IMR-90 (cell line): ENCODE results near the gene RSRC2. TPM values are rescaled to one million over a fixed set of nuclear protein-coding genes. Genes with fewer than 3 reads are reported as not detected.
A peak's percentile ranks its signal among the peaks of the same experiment; 100 is the strongest.

Source experiments
- ATAC-seq: fragments of 200-7000 bp; cut with Tn5 transposase; 2 replicates; pipeline ENCODE4 v1.9.1; 2020; ENCODE audit warnings: low read depth, mild to moderate bottlenecking, moderate library complexity
- BruUV-seq: library from RNA; stranded (reverse); fragments of 400-500 nt; replicated peaks from 2 replicates; lab custom pipeline; 2021; lab: Mats Ljungman, UMichigan
- CTCF ChIA-PET: fragments of 300-600 bp; formaldehyde crosslinking; extraction: SDS; loops from one replicate; lab custom pipeline; 2021; ENCODE audit warnings: antibody characterized with exemption; lab: Yijun Ruan, JAX
- POLR2A ChIA-PET: fragments of 300-600 bp; sonication (Branson Sonifier 250); formaldehyde crosslinking; loops from one replicate; lab custom pipeline; 2022; ENCODE audit warnings: antibody characterized with exemption; ENCODE audit not compliant: unreplicated experiment; lab: Charles Lee
- DNase-seq: peaks from one replicate; pipeline ENCODE4 v3.0.0; 2013
- H2AFZ ChIP-seq: replicated peaks from 2 replicates; pipeline ENCODE3; 2013; ENCODE audit warnings: low read length, mild to moderate bottlenecking; ENCODE audit not compliant: poor library complexity
- H2AK5ac ChIP-seq: 2 replicates; pipeline ENCODE4 v1.6.1; 2013; ENCODE audit warnings: low read depth, low read length, inconsistent platforms
- H2AK9ac ChIP-seq: replicated peaks from 2 replicates; pipeline ENCODE3; 2013; ENCODE audit warnings: mild to moderate bottlenecking, low read depth, low read length, moderate library complexity; ENCODE audit not compliant: poor library complexity
- H2BK120ac ChIP-seq: 2 replicates; pipeline ENCODE4 v1.6.1; 2013; ENCODE audit warnings: low read depth, low read length, inconsistent platforms
- H2BK15ac ChIP-seq: 3 replicates; pipeline ENCODE4 v1.6.1; 2013; ENCODE audit warnings: low read depth, low read length, inconsistent platforms
- H2BK20ac ChIP-seq: 2 replicates; pipeline ENCODE4 v1.6.1; 2013; ENCODE audit warnings: low read depth, mild to moderate bottlenecking, inconsistent platforms, low read length, moderate library complexity
- H2BK5ac ChIP-seq: 2 replicates; pipeline ENCODE4 v1.6.1; 2013; ENCODE audit warnings: mild to moderate bottlenecking, low read depth, low read length, inconsistent platforms; ENCODE audit not compliant: poor library complexity, severe bottlenecking
- H3K14ac ChIP-seq: replicated peaks from 2 replicates; pipeline ENCODE4 v1.6.1; 2013; ENCODE audit warnings: low read depth, low read length, inconsistent platforms
- H3K18ac ChIP-seq: 2 replicates; pipeline ENCODE4 v1.6.1; 2013; ENCODE audit warnings: low read depth, low read length, control low read depth
- H3K23ac ChIP-seq: 2 replicates; pipeline ENCODE4 v1.6.1; 2013; ENCODE audit warnings: low read depth, low read length, inconsistent platforms
- H3K27ac ChIP-seq: 2 replicates; pipeline ENCODE4 v1.5.1; 2013; ENCODE audit warnings: mild to moderate bottlenecking, control low read depth, low read length; ENCODE audit not compliant: insufficient read depth
- H3K27me3 ChIP-seq: 2 replicates; pipeline ENCODE4 v1.6.1; 2013; ENCODE audit warnings: low read length; ENCODE audit not compliant: control insufficient read depth, insufficient read depth
- H3K36me3 ChIP-seq: 2 replicates; pipeline ENCODE4 v1.6.1; 2013; ENCODE audit warnings: low read length, mixed read lengths; ENCODE audit not compliant: control insufficient read depth, insufficient read depth
- H3K4ac ChIP-seq: 2 replicates; pipeline ENCODE4 v1.6.1; 2013; ENCODE audit warnings: low read depth, low read length, inconsistent platforms
- H3K4me1 ChIP-seq: 2 replicates; pipeline ENCODE4 v1.6.1; 2013; ENCODE audit warnings: low read length, mixed read lengths; ENCODE audit not compliant: control insufficient read depth, insufficient read depth
- H3K4me2 ChIP-seq: 2 replicates; pipeline ENCODE4 v1.6.1; 2013; ENCODE audit warnings: low read depth, mild to moderate bottlenecking, control low read depth, low read length, moderate library complexity
- H3K4me3 ChIP-seq: 2 replicates; pipeline ENCODE4 v1.5.1; 2013; ENCODE audit warnings: low read depth, mild to moderate bottlenecking, control low read depth, low read length, moderate library complexity; ENCODE audit not compliant: insufficient read depth
- H3K56ac ChIP-seq: 2 replicates; pipeline ENCODE4 v1.6.1; 2013; ENCODE audit warnings: low read length, inconsistent platforms; ENCODE audit not compliant: insufficient read depth; ENCODE audit errors: extremely low read depth
- H3K79me1 ChIP-seq, 2 experiments: 2 replicates each; pipeline ENCODE4 v1.6.1; 2013; ENCODE audit warnings: low read length in 2 of 2, inconsistent platforms in 1 of 2, low read depth in 1 of 2
- H3K9ac ChIP-seq: 2 replicates; pipeline ENCODE4 v1.6.1; 2013; ENCODE audit warnings: low read depth, low read length, control low read depth
- H3K9me1 ChIP-seq: 2 replicates; pipeline ENCODE4 v1.6.1; 2013; ENCODE audit warnings: low read length, inconsistent platforms; ENCODE audit not compliant: insufficient read depth
- H3K9me3 ChIP-seq: 2 replicates; pipeline ENCODE4 v1.6.1; 2013; ENCODE audit warnings: low read length; ENCODE audit not compliant: control insufficient read depth, insufficient read depth
- H4K20me1 ChIP-seq: 2 replicates; pipeline ENCODE4 v1.6.1; 2013; ENCODE audit warnings: low read length, inconsistent platforms; ENCODE audit not compliant: insufficient read depth
- H4K5ac ChIP-seq: 2 replicates; pipeline ENCODE4 v1.6.1; 2013; ENCODE audit warnings: mild to moderate bottlenecking, low read depth, low read length, control low read depth
- H4K8ac ChIP-seq, 2 experiments: 2 replicates each; pipeline ENCODE4 v1.6.1; 2013; ENCODE audit warnings: low read depth in 2 of 2, low read length in 2 of 2, control low read depth in 1 of 2, inconsistent platforms in 1 of 2
- H4K91ac ChIP-seq: 2 replicates; pipeline ENCODE4 v1.6.1; 2013; ENCODE audit warnings: low read depth, low read length, inconsistent platforms; ENCODE audit not compliant: insufficient read depth
- CEBPB ChIP-seq: IDR thresholded peaks from 2 replicates; pipeline ENCODE4 v1.6.1; 2012; ENCODE audit warnings: low read depth, low read length, improper control_type of control experiment
- FOS ChIP-seq: fragments of 150-350 bp; IDR thresholded peaks from 2 replicates; pipeline ENCODE4 v1.6.1; 2016; ENCODE audit warnings: low read depth, low read length
- MXI1 ChIP-seq: IDR thresholded peaks from 2 replicates; pipeline ENCODE4 v1.6.1; 2012; ENCODE audit warnings: low read depth, mild to moderate bottlenecking, low read length, moderate library complexity, borderline replicate concordance
- RAD21 ChIP-seq: IDR thresholded peaks from 2 replicates; pipeline ENCODE4 v1.6.1; 2012; ENCODE audit warnings: low read length, improper control_type of control experiment
- RFX5 ChIP-seq: IDR thresholded peaks from 2 replicates; pipeline ENCODE4 v1.8.0; 2012; ENCODE audit warnings: low read depth, mild to moderate bottlenecking, low read length, moderate library complexity
- WGBS, 2 experiments: methylation state at CpG; one replicate each; pipeline versions ENCODE4 v1.1.5 to v1.1.7; 2013; ENCODE audit warnings: missing lambda C conversion rate in 2 of 2; ENCODE audit not compliant: insufficient read length in 1 of 2; ENCODE audit errors: extremely low coverage in 2 of 2; 5-methylcytosine and 5-hydroxymethylcytosine counted together
- dilution Hi-C: fragments of 300-500 bp; cut with HindIII; formaldehyde crosslinking; loops from one replicate; pipeline ENCODE4 v1.14.3; 2018; ENCODE audit warnings: low sequenced_read_pairs; ENCODE audit not compliant: unreplicated experiment
- in situ Hi-C: fragments of 300-500 bp; cut with MboI; formaldehyde crosslinking; loops from 3 replicates; pipeline ENCODE4 v1.14.3; 2019; ENCODE audit warnings: low sequenced_read_pairs, inconsistent platforms, mixed read lengths
- intact Hi-C: fragments of 100-400 bp; cut with micrococcal nuclease; formaldehyde crosslinking; loops from 2 replicates; pipeline ENCODE4 v1.10.0; 2022
- polyA plus RNA-seq, 3 experiments: library from polyadenylated mRNA; depleted of rRNA; stranded (reverse); fragments of >200 nt; gene quantifications; 2 replicates each; pipeline ENCODE4 v1.2.3, GENCODE V29; 2012; ENCODE audit warnings: low replicate concordance in 1 of 3
- total RNA-seq: library from RNA; depleted of rRNA; stranded (reverse); fragments of >200 nt; gene quantifications from 2 replicates; pipeline ENCODE4 v1.2.3, GENCODE V29; 2012

RSRC2 gene
- total and polyA plus RNA-seq, 2 of the 4 experiments (the other 2 are of a cell fraction), result 18.6 to 31.5 TPM

GRCh38 chr12:122499991-122500684, 26.6 kb downstream of the RSRC2 start:
- peaks cover 7 to 41% of the 10 kb centered on the region in 2 experiments for H3K79me1 ChIP-seq
- H3K4me1 ChIP-seq, result no peaks in the 10 kb centered on the region
- H2BK20ac ChIP-seq, result peak overlapping the region; percentile 30; the same call in 1 of the 2 replicates
- H2BK15ac ChIP-seq, result peak overlapping the region; percentile 58; the same call in 2 of the 3 replicates
- H3K9ac ChIP-seq, result peak overlapping the region; percentile 93
- H3K4me2 ChIP-seq, result peak overlapping the region; percentile 63
- peaks cover 16% of the 10 kb centered on the region for H3K36me3 ChIP-seq
- H2BK120ac ChIP-seq, result peak overlapping the region; percentile 85
- dilution Hi-C loops, result no loop called here
- peak overlapping the region; percentile 98 for H2AK9ac ChIP-seq
- peak overlapping the region; percentile 83 for H4K5ac ChIP-seq
- peak overlapping the region; percentile 96 for H3K4ac ChIP-seq
- no peaks in the 10 kb centered on the region for H3K27me3 ChIP-seq
- peak overlapping the region; percentile 98 for H4K91ac ChIP-seq
- TF ChIP-seq MXI1 (peak; percentile 51; the same call in 1 of the 2 replicates), RFX5 (no peak), RAD21 (no peak), FOS (no peak), CEBPB (peak; percentile 88)
- POLR2A ChIA-PET, result interaction anchor here (0.8 to 1.5 kb wide), 2 partner anchors 101 to 102 kb away, joined by 3 read pairs; no protein-coding TSS in a partner anchor
- H2AFZ ChIP-seq, result peak overlapping the region; percentile 96
- peak; percentile 73 for DNase-seq
- H3K4me3 ChIP-seq, result peak overlapping the region; percentile 77
- H3K9me3 ChIP-seq, result no peaks in the 10 kb centered on the region
- H2BK5ac ChIP-seq, result peak overlapping the region; percentile 90
- H3K23ac ChIP-seq, result peak overlapping the region; percentile 98
- peaks cover 18% of the 10 kb centered on the region for H4K20me1 ChIP-seq
- peak overlapping the region; percentile 90 for H2AK5ac ChIP-seq
- no peaks in the 10 kb centered on the region for H3K9me1 ChIP-seq
- peak overlapping the region; percentile 77 for H3K18ac ChIP-seq
- H3K14ac ChIP-seq, result peak overlapping the region; percentile 95
- intact Hi-C loops, result no loop called here
- CTCF ChIA-PET, result interaction anchor here (1.0 kb wide), 2 partner anchors 17 to 252 kb away, joined by 3 read pairs; partner anchors contain the start of gene DENR
- H4K8ac ChIP-seq, result peak overlapping the region; percentile 83 to 96
- H3K27ac ChIP-seq, result peak overlapping the region; percentile 93
- in situ Hi-C loops, result no loop called here
- peak overlapping the region; percentile 97 for H3K56ac ChIP-seq
- WGBS, 2 experiments, result 0% methylated on average over 17 of the region's 47 CpGs; no CpG with 5 or more reads in 1 of the 2 experiments
- TSS peak; percentile 19 for BruUV-seq
- peak; percentile 51 for ATAC-seq
